Occipital lobe (tissue), 2 donors: ENCODE results near the gene LRRN4. TPM values are rescaled to one million over a fixed set of nuclear protein-coding genes. Genes with fewer than 3 reads are reported as not detected.
"Not testable (repeated sequence)": the region's sequence is repeated elsewhere in the genome, so short reads cannot be mapped to it uniquely, and the experiment has no call there.

Experiments
- DNase-seq: peaks from one replicate; lab custom pipeline; 2025; lab: John Stamatoyannopoulos, UW
- total RNA-seq: library from RNA; depleted of rRNA; stranded (reverse); fragments of >200 nt; gene quantifications from one replicate; pipeline ENCODE4 v1.2.3, GENCODE V29; 2014

LRRN4 gene
- total RNA-seq, 1 donor from 2014 or later = not detected

DNA sequence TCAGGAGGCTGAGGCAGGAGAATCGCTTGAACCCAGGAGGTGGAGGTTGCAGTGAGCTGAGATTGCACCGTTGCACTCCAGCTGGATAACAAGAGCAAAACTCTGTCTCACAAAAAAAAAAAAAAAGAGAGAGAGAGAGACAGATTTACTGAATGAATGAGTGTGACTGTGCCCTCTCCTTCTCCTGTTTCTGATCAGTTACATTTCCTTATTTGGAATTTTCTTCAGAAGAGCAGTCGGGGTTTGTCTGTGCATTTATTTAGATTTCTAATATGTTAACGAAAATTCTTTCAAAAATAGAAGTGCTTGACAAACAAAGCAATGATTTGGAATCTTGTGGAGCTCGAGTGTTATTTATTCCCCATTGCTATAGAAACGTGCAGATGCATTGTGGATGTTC is 6.4 kb upstream of the LRRN4 start:
- no peak for DNase-seq

DNA sequence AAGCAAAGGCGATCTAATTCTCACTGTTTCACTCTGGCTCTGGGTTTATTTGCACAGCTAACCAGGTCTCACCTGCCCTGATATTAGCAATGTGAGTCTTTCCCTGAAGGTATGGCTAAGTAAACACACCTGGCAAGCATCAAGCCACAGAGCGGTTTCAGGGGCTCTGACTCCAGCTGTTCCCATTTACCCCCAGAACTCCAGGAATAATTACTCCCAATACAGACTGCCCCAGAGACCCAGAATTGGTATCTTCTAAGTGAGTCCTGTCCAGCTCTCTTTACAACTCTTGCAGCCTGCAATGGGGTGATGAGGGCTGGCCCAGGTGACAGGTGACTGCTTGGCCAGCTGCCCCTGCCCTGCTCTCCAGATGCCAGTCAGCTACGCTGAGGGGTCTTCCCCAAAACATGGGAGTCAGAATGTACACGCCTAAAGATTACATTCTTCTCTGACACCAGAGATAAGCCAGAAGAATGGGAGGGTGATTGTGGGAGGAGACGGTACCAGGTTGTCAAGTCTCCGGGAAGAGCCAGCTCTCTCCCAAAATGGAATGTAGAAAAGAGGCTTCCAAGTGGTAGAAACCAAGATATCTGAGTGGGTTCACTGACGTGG is 4.9 kb upstream of the LRRN4 start:
- no peak for DNase-seq

DNA sequence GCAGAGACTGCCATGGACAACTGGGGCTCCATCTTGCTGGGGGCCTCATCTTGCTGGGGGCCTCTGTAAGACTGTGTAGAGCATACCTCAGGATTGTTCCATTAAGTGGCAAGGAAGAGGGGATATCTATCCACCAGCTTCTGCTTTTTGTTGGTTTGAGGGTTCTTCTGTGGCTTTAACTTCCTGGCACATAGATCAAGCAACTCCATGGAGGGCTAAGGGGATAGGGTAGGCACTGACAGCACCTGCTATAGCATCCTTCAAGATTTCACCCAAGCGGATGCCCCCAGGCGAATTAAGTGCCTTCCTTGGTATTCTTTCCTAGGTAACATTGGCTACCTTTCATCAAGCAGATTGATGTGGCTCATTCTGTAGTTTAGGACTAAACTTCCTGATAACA is 3.8 kb upstream of the LRRN4 start:
- no peak for DNase-seq

DNA sequence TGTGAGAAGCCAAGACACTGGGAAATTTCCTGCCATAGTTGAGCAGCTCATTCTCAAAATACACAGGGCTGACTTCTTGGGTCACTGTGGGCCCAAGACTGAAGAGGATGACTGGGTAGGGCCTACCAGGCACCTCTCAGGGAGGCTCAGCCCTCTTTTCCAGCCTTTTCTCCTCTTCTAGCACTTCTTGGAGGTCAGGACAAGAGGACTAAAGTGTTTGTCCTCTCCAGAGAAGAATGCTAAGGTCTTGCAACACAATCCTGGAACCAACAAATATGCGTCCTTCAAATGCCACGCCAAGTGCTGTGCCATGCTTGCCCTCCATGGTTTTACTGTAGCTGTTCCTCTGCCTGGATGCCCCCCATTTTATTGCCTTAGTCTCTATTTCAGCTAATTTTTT is 3.3 kb upstream of the LRRN4 start:
- no peak for DNase-seq

DNA sequence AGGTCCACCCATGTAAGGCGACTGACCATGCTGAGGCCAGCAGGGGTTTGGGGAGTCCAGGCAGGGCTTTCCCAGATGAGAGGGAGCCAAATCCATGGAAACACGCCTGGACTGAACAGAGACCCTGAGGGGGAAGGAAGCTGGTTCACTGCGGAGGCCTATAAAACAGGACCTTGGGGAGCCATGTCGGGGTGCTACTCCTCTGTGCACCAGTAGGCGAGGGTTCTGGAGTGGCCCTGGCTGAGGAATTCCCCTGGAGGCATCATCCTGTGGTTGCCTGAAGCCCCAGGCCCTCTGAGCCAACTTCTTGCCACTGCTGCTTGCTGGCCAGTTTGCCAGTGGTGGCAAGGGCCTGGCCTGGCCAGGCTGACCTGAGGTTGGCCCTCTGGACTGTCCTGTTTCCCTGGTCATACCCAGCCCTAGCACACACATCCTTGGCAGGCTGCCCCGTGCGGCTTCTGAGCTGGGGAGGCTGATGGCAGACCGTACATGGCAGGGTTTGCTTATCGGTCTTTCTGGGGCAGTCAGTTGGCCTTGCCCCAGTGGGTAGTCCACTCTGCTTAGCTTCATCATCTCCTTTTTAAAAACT is 2.2 kb upstream of the LRRN4 start:
- DNase-seq = no peak

DNA sequence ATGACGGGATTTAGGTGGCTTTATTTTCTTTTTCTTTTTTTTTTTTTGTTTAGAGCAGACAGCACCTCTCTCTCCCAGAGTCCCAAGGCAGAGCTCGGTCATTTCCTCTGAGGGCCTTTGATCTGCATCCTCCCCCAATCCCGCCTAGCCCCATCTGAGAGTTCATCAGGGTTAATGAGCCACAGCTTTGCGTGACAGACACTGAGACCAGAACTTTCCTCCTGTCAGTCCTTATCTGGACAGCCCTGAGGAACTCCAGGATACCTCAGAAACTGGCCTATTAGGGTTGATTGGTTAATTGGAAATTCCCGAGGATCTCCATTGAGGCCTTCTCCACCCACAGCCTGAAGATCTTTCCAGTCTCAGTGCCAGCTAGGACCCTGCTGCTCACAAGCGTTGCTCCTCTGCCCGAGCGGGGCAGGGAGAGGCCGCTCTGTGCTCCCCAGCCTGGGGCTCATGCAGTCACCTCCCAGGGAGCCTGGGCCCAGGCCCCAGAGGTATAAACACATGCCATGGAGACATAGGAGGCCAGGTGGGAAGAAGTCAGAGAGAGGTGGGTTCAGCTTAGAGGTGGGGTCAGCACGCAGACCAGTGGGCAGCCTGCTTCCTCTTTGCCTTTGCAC is 1.4 kb upstream of the LRRN4 start:
- no peak for DNase-seq

DNA sequence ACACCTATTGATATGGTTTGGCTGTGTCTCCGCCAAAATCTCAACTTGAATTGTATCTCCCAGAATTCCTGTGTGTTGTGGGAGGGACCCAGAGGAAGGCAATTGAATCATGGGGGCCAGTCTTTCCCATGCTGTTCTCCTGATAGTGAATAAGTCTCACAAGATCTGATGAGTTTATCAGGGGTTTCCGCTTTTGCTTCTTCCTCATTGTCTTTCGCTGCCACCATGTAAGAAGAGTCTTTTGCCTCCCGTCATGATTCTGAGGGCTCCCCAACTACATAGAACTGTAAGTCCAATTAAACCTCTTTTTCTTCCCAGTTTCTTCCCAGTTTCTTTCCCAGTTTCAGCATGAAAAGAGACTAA is 810 bp upstream of the LRRN4 start:
- DNase-seq = not testable (repeated sequence)

DNA sequence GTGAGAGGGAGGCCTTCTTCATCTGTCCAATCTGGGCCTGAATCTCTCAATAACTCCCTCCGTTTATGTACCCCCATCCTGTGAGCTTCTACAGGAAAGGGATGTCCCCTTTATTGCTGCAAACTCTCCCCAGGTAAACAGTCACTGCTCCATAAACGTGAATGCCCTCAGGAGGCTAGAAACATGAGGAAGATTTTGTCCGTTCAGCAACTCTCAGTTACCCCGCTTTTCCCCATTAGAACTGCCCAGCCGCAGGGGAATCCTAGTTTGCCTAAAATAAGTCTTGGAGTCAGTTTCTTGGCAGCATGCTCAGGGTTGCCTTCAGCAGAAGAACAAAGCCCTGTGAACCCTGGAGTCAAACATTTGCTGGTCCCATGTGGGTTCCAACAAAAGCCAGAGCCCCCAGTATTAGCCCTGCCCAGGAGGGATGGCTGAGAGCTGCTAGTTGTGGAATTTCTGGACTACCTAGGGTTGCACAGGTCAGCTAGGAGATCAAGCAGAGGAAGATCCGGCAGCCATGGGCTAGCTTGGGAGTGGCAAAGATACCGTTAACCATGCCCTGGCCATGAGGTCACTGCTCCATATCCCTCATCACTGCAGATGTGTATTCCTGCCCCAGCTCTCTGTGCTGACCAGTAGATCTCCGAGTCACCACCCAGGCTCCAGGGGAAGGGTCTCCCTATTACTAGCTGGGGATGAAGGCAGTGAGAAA is 640 bp downstream of the LRRN4 start:
- no peak for DNase-seq

DNA sequence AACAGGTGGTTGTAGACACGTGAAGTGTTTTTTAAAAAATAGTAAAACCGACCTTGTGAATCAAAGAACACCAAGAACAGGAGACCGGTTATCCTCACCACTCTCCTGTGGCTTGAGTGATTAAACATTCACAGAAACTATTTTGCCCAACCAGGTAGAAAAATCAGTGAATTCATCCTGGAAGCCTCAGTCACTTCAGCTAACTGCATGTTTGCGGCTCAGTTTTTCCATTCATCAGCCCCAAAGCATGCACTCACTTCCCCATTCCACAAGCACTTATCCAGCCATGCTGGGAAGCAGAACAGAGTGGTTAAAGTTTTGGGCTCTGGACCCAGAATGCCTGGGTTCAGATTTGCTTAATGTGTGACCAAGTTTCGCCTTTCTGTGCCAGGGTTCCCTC is 2.4 kb downstream of the LRRN4 start:
- DNase-seq = no peak

DNA sequence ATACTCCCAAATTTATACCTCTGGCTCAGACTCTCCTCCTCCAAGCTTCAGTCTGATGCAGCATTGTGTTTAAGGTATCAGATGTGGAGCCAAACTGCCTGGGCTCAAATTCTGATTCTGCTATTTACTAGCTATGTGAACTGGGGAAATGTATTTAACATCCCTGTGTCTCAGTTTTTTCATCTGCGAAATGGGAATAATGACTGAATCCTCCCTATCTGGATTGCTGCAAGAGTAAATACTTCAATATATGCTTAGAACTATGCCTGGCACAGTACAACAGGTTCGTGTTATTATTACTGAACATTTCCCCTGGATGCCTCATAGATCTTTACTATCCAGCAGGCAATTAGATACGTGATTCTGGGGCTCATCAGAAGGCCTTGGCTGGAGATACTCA is 5.5 kb downstream of the LRRN4 start:
- no peak for DNase-seq

DNA sequence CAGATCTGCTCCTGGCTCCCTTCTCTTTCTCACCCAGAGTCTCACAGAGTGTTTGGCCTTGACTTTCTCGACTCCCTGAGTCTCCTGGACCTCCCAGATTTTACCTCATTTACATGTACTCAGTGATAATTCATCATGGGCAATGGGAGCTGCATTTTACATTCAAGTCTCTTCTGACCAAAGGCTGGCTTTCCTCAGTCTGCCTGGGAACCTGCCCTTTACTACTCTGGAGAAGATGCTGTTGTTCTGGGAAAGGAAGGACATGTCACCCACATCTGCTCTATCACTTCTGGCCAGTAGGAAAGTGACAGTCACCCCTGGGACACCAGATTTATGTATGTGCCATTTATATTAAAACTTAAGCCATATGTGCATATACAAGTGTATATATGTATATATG is 7.4 kb downstream of the LRRN4 start:
- DNase-seq = no peak

DNA sequence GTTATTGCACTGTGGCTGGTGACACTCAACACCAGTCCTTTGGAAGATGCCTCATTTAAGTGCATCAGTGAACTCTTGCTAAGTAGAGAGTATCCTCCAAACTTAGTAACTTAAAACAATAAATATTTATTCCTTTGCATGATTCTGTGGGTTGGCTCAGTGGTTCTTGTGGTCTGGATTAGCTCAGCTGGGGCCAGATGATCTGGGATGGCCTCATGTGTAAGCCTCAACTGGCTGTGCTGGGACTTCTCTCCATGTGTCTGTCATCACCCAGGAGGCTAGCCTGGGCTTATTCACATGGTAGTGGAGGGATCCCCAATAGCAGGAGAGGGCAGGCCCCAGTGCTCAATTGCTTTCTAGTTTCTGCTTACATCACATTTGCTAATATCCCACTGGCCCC is 8.3 kb downstream of the LRRN4 start:
- no peak for DNase-seq

DNA sequence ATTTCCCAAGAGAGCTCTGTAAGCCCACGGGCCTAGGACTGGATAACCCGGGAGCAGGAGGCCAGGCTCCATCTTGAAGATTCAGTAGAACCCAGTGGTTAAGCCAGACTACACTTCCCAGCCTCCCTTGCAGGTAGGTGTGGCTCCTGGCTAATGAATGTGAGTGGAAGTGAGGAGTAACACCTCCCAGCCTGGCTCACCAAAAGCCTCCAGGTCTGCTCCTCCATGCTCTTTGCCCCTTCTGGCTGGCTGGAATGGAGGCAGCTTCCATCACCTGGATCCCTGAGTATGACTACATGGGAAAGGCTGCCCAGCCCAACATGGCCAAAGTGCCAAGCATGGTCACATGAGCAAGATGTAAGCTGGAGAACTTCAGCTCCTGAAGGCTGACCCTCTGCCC is 9.7 kb downstream of the LRRN4 start:
- no peak for DNase-seq

DNA sequence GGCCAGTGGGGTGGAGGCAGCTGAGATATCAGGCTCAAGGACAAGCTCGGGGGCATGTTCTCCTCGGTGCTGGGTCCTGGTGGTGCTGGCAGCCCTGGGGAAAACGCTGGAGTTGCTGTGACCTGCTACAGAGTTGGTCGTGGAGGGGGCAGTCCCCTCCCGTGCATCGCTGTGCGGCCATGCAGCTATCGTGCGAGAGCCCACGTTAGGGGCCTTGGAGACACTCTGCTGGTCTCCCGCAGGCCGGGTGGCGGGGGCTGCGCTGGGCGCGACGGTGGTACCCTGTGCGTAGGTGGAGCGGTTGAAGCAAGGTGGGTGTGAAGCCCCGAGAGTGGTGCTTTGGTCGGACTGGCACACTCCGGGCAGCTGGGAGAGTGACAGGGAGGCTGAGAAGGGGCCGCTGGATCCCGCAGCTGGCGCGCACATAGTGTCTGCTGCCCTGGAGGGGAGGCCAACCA is 12.0 kb downstream of the LRRN4 start:
- DNase-seq = no peak

DNA sequence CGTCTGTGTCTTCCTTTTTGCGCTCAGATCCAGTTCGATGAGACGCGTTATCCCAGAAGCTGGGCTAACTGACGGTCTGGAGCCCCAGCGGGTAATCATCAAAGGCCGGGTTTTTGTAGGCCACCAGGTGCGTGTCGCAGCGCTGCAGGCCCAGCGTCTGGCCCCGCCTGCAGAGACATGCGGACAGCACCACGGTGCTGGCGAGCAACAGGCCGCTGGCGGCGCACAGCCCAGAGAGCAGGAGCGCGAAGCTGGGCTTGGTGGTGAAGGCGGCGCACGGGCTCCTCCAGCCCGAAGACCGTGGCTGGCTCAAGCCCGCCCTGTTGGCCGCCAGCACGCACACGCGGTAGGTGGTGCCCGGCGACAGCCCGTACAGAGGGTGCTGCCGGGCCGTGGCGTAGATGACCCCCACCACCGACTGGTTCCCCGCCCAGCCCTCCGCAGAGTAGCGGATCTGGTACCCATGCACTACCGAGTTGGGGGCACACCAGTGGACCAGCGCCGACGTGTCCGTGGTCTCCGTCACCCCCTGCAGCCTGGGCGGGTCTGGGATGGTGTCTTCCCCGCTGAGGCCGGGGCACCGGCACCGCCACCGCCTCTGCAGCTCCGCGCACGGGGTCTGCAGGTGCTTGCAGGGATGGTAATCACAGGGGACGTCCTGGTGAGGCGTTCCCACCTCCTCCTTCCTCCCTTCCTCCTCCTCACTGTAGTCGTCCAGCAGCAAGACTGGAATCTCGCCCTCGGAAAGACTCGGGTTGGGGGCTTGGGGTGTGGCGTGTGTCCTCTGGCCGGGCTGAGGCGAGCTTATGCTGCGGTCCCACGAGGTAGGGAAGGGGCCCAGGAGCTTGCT is 12.7 kb downstream of the LRRN4 start:
- DNase-seq = no peak

DNA sequence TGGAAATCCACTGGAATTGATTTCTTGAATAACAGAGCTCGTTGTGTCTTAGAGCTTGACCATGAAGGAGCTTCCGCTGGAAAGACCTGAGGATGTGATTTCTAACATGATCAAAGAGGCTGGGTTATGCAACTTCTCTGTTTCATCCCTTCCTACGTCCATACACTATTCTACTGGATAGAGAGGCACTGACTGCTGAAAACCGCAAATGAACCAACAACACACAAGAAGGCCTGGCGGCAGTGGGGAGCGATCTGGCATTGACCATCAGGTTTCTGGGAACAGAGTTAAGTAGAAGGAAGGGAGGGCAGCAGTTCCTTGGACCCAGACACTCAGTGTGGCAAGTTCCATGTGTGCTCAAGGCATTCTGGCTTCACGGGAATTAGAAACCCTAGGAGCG is 13.3 kb downstream of the LRRN4 start:
- DNase-seq = no peak

DNA sequence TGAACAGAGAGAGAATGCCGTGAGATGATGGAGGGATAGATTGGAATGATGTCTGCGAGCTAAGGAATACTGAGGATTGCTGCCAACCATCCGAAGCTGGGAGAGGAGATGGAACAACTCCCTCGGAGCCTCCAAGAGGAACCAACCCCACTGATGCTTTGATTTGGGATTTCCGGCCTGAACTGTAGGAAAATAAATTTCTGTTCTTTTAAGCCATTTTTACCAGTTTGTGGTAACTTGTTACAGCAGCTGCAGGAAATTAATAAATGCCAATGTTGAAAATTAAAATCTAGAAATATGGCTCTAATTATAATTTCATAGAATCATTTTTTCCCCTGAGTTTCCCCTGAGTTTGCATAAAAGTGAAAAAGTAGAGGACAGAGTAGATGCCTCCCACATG is 14.1 kb downstream of the LRRN4 start:
- DNase-seq = no peak

DNA sequence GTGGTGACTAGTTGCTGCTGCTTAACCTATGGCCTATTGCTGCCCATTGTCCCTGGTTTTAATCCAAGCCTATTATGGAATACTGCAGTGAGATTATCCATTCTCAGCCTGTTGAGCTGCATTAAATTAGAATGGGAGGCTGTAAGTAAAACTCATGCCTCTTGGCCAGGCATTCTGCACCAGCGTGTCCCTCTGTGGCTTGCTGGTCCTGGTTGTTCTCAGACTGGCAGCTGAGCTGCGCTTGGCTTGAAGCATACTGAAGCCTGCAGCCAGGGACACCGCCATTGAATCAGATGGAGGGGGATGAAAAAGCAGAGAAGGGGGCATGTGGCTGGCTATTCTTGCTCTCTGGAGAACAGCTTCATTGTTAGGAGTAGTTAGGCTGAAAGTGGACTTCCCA is 15.6 kb downstream of the LRRN4 start:
- no peak for DNase-seq

DNA sequence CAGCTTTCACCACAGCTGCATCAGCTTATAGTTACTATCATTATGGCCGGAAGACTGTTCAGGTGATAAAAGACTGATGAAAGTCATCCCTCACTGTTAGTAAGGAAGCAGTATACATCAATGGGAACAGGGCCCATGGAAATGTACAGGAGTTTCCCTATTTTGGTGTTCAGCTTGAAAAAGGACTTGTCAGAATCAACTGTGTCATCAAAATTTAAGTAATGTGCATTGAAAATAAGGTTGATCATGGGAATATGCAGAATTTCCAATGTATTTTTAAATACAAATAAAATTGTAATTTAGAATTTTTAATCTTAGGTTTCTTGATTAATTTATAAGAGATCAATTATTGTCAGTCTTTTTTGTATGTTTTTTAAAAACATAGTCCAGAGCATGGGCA is 16.8 kb downstream of the LRRN4 start:
- no peak for DNase-seq

DNA sequence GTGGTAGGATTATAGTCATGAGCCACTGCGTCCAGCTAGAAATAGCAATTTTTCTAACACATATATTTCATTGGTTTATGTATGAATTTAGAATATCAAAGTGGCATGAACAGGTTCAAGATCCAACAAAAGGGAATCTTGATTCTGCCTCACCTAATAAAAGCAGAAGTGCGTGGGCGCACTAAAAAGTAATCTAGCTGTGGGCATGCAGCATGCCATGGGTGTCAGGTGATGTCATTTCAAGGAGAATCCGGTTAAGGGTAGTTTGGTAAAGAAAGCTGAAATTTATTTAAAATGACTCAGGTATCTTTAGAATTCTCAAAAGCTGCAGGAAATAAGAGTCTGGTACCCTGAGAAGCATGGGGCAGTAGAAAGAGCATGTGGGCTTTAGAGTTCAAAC is 17.6 kb downstream of the LRRN4 start:
- DNase-seq = no peak

DNA sequence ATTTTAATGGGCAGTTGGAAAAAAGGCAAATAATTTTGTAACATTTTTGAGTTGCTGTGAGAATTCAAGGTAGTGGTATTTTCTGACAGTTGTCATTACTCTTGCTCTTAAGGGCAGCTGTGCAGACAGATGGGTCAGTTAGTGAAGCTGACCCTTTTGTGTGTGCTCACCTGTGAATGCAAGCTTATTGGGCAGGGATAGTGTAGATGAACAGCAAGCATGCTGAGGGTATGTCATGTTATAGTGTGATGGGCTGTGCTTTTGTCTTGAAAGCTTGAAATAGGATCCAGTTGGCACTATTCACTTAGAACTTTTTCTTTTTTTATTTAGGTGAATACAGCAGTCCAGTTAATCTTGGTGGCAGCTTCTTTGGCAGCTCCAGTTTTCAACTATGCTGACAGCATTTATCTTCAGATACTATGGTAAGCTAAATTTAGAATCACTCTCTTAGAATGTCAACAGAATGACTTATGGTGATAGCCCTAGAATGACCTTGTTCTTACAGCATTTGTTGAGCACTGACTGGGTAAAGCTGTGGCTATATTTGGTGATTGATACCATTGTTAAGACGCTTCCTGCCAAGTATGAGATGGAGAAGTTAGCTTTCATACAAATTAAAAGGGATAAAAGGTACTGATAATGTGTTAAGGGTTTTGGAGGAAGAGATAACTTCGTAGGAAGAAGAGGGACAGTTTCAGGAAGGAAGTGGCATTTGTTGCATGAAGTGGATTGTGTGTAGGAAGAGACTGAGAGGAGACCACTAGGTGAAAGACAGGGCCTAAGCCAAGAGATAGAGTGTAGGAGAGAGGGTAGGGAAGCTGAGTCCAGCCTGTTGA is 19.5 kb downstream of the LRRN4 start:
- DNase-seq = no peak
